ENCODE results near the gene SLC22A3. TPM values are rescaled to one million over a fixed set of nuclear protein-coding genes. Genes with fewer than 3 reads are reported as not detected.

The SLC22A3 gene
- polyA plus RNA-seq, 1 of the 3 experiments (the other 2 are of a cell fraction) = not detected

DNA sequence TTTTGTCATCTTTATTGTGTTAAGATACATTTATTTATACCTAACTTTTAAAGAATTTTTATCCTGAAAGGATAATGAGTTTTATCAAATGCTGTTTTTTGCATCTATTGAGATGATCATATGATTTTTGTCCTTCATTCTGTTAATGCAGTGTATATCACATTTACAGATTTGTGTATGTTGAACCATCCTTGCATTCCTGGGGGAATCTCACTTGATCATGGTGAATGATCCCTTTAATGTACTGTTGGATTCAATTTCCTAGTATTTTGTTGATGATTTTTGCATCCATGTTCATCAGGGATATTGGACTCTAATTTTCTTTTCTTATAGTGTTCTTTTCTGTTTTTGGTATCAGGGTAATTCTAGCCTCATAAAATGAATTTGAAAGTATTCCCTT lies 38.5 kb upstream of the SLC22A3 start (continued):
- TF ChIP-seq, protein P1, sequence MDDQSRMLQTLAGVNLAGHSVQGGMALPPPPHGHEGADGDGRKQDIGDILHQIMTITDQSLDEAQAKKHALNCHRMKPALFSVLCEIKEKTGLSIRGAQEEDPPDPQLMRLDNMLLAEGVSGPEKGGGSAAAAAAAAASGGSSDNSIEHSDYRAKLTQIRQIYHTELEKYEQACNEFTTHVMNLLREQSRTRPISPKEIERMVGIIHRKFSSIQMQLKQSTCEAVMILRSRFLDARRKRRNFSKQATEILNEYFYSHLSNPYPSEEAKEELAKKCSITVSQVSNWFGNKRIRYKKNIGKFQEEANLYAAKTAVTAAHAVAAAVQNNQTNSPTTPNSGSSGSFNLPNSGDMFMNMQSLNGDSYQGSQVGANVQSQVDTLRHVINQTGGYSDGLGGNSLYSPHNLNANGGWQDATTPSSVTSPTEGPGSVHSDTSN (IDR thresholded peaks at IDR 0.05) = no peak
- TF ChIP-seq, protein P2, sequence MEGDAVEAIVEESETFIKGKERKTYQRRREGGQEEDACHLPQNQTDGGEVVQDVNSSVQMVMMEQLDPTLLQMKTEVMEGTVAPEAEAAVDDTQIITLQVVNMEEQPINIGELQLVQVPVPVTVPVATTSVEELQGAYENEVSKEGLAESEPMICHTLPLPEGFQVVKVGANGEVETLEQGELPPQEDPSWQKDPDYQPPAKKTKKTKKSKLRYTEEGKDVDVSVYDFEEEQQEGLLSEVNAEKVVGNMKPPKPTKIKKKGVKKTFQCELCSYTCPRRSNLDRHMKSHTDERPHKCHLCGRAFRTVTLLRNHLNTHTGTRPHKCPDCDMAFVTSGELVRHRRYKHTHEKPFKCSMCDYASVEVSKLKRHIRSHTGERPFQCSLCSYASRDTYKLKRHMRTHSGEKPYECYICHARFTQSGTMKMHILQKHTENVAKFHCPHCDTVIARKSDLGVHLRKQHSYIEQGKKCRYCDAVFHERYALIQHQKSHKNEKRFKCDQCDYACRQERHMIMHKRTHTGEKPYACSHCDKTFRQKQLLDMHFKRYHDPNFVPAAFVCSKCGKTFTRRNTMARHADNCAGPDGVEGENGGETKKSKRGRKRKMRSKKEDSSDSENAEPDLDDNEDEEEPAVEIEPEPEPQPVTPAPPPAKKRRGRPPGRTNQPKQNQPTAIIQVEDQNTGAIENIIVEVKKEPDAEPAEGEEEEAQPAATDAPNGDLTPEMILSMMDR (IDR thresholded peaks at IDR 0.05) = no peak
- TF ChIP-seq, protein P3, sequence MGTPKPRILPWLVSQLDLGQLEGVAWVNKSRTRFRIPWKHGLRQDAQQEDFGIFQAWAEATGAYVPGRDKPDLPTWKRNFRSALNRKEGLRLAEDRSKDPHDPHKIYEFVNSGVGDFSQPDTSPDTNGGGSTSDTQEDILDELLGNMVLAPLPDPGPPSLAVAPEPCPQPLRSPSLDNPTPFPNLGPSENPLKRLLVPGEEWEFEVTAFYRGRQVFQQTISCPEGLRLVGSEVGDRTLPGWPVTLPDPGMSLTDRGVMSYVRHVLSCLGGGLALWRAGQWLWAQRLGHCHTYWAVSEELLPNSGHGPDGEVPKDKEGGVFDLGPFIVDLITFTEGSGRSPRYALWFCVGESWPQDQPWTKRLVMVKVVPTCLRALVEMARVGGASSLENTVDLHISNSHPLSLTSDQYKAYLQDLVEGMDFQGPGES (IDR thresholded peaks at IDR 0.05; ENCODE audit: low read depth, low read length) = no peak
- TF ChIP-seq GABPA (IDR thresholded peaks at IDR 0.05; ENCODE audit: low read depth) (no peak), JUND (IDR thresholded peaks at IDR 0.05) (no peak), CHD2 (IDR thresholded peaks at IDR 0.05; ENCODE audit: low read length, partially characterized antibody) (no peak), RFX5 (IDR thresholded peaks at IDR 0.05; ENCODE audit: low read length) (no peak), NFIC (IDR thresholded peaks at IDR 0.05; ENCODE audit: borderline replicate concordance) (no peak), FOXM1 (IDR thresholded peaks at IDR 0.05; ENCODE audit: low read depth) (no peak), EP300 (IDR thresholded peaks at IDR 0.05; ENCODE audit: borderline replicate concordance in 1 of 2, low read depth in 1 of 2, low read length in 1 of 2) (no peak)
- TF ChIP-seq, protein P4, sequence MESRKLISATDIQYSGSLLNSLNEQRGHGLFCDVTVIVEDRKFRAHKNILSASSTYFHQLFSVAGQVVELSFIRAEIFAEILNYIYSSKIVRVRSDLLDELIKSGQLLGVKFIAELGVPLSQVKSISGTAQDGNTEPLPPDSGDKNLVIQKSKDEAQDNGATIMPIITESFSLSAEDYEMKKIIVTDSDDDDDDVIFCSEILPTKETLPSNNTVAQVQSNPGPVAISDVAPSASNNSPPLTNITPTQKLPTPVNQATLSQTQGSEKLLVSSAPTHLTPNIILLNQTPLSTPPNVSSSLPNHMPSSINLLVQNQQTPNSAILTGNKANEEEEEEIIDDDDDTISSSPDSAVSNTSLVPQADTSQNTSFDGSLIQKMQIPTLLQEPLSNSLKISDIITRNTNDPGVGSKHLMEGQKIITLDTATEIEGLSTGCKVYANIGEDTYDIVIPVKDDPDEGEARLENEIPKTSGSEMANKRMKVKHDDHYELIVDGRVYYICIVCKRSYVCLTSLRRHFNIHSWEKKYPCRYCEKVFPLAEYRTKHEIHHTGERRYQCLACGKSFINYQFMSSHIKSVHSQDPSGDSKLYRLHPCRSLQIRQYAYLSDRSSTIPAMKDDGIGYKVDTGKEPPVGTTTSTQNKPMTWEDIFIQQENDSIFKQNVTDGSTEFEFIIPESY (IDR thresholded peaks at IDR 0.05; ENCODE audit: borderline replicate concordance, low read depth) = no peak

DNA sequence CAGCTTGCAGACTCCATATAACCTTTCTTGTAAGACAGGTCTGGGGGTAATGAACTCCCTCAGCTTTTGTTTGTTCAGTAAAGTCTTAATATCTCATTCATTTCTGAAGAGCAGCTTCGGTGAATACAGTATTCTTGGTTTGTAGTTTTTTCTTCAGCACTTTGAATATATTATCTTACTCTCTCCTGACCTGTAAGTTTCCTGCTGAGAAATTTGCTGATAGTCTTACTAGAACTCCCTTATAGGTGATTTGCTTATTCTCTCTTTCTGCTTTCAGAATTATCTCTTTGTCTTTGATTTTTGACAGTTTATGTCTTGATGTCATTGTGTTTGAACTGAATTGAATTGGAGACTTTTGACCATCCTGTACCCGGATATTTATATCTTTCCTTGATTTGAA lies 35.3 kb upstream of the SLC22A3 start:
- H3K79me2 ChIP-seq (ENCODE audit: insufficient read depth) = no peaks in the 10 kb centered on the region
- H3K9me3 ChIP-seq = no peaks in the 10 kb centered on the region
- no peaks in the 10 kb centered on the region for H3K36me3 ChIP-seq (replicated peaks in 1 of 2; ENCODE audit: control insufficient read depth in 1 of 2, insufficient read depth in 2 of 2, low read length in 1 of 2)
- no peaks in the 10 kb centered on the region for H3F3A ChIP-seq (replicated peaks; ENCODE audit: insufficient read depth)
- CTCF ChIA-PET = no interaction called here
- H3K4me1 ChIP-seq (ENCODE audit: control insufficient read depth in 1 of 2, insufficient read depth in 2 of 2, low read depth in 1 of 2, low read length in 1 of 2) = no peaks in the 10 kb centered on the region
- no peaks in the 10 kb centered on the region for H3K9me2 ChIP-seq
- 1% methylated on average over 2 of the region's 2 CpGs for WGBS (ENCODE audit: low lambda C conversion rate)
- no peaks in the 10 kb centered on the region for H3K27me3 ChIP-seq (ENCODE audit: insufficient read depth)
- no peak overlapping the region for H3K9ac ChIP-seq
- H3K27ac ChIP-seq (ENCODE audit: low read depth in 2 of 2, low read length in 1 of 2) = no peak overlapping the region
- no peak overlapping the region for H3K4me2 ChIP-seq
- H2AFZ ChIP-seq (ENCODE audit: low read depth) = no peak overlapping the region
- DNase-seq = no peak
- H3K4me3 ChIP-seq (ENCODE audit: low read depth in 2 of 2, low read length in 1 of 2) = no peak overlapping the region
- no peaks in the 10 kb centered on the region for H4K20me1 ChIP-seq (ENCODE audit: insufficient read depth)
- POLR2A ChIA-PET = no interaction called here
- no peak for TF ChIP-seq JUND (IDR thresholded peaks at IDR 0.05)
- no peak for TF ChIP-seq POLR2AphosphoS5 (IDR thresholded peaks at IDR 0.05; ENCODE audit: low read depth, low read length)
- TF ChIP-seq, protein P2 (IDR thresholded peaks at IDR 0.05) = no peak
- TF ChIP-seq FOSL2 (IDR thresholded peaks at IDR 0.05; ENCODE audit: borderline replicate concordance, low read depth) = no peak
- TF ChIP-seq, protein P5, sequence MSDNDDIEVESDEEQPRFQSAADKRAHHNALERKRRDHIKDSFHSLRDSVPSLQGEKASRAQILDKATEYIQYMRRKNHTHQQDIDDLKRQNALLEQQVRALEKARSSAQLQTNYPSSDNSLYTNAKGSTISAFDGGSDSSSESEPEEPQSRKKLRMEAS (IDR thresholded peaks at IDR 0.05; ENCODE audit: low read depth) = no peak
- TF ChIP-seq, protein P6, sequence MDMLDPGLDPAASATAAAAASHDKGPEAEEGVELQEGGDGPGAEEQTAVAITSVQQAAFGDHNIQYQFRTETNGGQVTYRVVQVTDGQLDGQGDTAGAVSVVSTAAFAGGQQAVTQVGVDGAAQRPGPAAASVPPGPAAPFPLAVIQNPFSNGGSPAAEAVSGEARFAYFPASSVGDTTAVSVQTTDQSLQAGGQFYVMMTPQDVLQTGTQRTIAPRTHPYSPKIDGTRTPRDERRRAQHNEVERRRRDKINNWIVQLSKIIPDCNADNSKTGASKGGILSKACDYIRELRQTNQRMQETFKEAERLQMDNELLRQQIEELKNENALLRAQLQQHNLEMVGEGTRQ (IDR thresholded peaks at IDR 0.05; ENCODE audit: borderline replicate concordance, low read depth, low read length) = no peak
- no peak for TF ChIP-seq NRF1 (IDR thresholded peaks at IDR 0.05; ENCODE audit: low read depth, low read length)
- no peak for TF ChIP-seq RCOR1 (IDR thresholded peaks at IDR 0.05; ENCODE audit: low read length)
- no peak for TF ChIP-seq GATA2 (CRISPR knock-in tag; IDR thresholded peaks at IDR 0.05)
- TF ChIP-seq, protein P7, sequence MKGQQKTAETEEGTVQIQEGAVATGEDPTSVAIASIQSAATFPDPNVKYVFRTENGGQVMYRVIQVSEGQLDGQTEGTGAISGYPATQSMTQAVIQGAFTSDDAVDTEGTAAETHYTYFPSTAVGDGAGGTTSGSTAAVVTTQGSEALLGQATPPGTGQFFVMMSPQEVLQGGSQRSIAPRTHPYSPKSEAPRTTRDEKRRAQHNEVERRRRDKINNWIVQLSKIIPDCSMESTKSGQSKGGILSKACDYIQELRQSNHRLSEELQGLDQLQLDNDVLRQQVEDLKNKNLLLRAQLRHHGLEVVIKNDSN (IDR thresholded peaks at IDR 0.05; ENCODE audit: borderline replicate concordance, low read depth) = no peak
- TF ChIP-seq MEF2A (IDR thresholded peaks at IDR 0.05; ENCODE audit: borderline replicate concordance, low read depth) = no peak
- TF ChIP-seq TCF12 (IDR thresholded peaks at IDR 0.05) = no peak
- TF ChIP-seq, protein P1 (IDR thresholded peaks at IDR 0.05) = no peak
